DMS79 treated with DMSO at 0.1 percent for 48 hours (cell line): ENCODE measurements around the gene FRMPD1.

Source experiments
- DNase-seq: peaks from one replicate; lab custom pipeline; 2025; lab: John Stamatoyannopoulos, UW

FRMPD1 gene

DNA sequence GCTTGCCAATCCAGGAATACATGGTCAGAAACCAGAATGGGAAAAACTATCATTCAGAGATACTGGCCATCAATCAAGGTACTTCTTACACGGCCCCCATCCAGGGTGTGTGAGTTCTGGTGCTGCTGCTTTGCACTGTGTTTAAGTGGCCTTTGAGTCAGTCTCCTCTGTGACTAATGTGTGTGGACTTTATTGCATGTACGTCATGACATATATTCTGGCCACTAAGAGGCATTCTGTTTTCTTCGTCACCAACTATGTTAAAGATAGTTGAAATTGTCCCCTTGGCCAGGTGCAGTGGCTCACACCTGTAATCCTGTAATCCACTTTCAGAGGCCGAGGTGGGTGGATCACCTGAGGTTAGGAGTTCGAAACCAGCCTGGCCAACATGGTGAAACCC, 125.6 kb downstream of the FRMPD1 start:
- no peak for DNase-seq

DNA sequence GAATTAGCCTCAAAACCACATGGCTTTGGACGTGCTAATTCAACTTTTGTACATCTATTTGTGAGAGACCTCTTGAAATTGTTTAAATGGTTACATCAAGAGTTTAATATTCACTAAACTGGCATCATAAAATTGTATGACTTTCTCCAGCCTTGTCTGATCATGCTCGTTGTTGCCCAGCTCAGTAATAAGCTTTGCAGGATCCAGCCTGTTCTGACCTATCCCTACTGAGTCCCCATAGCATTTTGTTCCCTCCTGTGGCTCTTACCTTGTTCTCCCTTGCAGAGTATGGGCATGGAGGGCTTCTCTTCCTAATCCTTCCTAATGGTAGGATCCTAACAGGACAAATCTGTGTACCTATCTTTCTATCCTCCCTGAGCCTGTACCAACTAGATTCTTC, 127.8 kb downstream of the FRMPD1 start:
- no peak for DNase-seq

- DNase-seq: no peak
These were observed 133.5 kb downstream of the FRMPD1 start for GRCh38 chr9:37784291-37784615.

DNA sequence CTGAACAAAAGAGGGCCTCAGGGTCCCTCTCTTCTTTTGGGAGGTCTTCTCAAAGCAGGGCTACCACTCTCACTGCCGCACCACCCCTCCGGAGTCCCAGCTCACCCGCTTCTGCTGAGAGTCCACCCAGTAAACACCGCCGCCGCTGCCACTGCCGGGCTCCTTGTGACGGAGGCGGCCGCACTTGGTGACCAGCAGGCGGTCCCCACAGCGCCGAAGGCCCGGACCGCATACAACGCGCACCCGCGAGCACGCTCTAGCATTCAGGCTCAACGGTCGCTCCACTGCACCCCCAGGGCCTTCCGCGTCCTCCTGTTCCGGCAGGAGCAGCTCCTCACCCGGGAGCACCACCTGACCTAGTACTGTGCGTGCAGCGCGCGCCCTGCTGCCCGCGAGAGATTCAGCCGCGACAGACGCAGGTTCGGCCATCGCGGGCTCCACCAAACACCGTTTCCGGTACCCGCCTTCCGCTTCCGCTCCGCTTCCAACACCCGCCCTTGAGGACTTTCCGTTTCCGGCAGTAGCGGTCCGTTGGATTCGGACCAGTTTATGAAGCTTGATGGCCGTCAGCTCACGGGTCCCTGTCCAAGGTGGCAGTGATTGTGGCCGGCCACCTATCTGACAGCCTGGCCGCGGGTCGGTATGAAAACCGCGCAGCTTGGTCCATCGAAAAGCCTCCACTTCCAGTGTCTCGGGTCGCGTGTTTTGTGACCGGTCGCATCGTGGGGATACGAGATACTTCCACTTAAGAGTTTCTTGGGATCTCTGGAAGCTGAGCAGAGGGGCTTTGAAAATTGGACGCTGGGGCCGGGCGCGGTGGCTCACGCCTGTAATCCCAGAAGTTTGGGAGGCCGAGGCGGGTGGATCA, 134.1 kb downstream of the FRMPD1 start, which contains the start of gene EXOSC3:
Gene EXOSC3, minus strand, starts transcription at position 449 of the 868 bp plus-strand sequence. Its CDS starts 20 bp downstream, at position 429.
- DNase-seq: peak; percentile 92

DNA sequence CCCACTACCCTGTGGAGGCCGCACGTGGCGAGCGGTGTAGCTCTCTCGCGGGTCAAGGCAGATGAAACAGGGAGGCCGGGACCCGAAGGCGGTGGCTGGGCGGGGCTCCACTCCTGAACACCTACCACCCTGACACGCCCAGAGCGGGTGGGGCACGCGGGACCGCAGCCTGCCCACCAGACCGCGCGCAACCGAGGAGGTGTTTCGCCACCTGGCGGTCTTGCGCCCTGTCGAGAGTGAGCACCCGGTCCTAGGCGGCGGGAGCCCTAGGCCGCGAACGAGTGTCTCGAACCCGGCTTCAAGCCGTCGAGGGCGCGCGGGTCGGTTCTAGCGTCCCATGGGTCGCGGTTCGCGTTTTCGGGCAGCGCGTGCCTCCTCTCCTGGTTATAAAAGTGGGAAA, 136.3 kb downstream of the FRMPD1 start:
- no peak for DNase-seq

DNA sequence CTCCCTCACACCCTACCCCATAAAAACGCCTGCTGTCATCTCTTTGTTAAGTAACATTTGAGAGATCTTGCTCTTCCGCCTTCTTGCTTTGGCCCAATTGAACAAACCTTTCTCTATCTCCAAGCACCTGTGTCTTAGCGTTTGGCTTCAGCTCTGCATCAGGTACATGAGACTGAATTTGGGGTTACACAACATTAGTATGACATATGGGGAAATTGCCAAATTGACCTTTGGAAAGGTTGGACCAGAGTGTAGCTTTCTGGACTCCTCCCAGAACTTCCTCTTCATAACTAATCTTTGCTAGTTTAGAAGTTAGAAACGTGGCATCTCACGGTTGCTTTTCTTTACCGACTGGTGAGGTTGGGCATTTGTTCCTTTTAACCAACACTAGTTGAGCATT, 137.6 kb downstream of the FRMPD1 start:
- no peak for DNase-seq

DNA sequence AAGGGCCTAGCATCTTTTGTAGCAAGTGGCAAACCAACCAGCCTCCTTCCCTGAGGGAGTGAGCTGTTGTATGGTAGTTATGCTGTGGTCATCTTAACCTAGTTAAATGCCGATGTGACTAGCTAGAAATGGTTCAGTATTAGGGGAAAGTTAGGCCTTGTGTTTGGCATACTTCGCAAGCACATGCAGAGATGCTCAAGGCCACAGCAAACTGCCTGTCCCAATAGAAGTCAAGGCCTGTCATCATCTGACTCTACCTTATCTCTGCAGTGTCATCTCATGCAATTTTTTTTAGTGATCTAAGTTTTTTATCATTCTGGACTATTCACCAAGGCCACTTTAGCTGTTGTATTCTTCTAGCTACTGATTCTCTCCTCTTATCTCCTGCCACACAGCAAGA, 139.3 kb downstream of the FRMPD1 start:
- no peak for DNase-seq

DNA sequence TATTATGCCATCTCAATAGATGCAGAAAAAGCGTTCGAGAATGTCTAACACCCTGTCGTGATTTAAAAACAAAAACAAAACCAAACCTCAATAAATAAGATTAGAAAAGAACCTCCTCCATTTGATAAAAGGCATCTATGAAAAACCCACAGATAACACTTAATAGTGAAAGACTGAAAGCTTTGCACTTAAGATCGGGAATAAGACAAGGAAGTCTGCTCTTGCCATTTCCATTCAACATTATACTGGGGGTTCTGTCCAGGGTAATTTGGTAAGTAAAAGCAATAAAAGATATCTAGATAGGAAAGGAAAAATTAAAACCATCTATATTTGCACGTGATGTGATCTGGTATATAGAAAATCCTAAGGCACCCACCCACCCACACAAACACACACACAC, 141.4 kb downstream of the FRMPD1 start:
- DNase-seq: no peak

DNA sequence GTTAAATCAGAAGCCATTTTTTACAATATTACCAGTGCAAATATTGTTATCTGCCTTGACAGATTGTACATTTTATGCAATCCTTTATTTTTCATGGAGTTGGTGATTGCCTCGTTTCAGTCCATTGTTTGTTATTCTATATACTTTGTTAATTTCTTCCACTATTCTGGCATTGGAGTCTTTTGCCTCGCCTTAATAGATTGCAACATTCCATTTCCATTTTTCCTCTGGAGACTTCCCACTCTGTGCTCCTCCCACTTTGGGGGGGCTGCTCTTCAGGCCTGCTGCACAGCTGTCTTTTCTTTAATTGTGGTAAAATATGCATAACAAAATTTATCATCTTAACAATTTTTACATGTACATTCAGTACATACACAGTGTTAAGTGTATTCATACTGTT, 145.5 kb downstream of the FRMPD1 start:
- DNase-seq: no peak
